GM23248 (cell line): ENCODE results near the gene SEZ6.

Experiments used
- EZH2 ChIP-seq: fragments of 200-600 bp; sonication (generic); IDR thresholded peaks from 2 replicates; pipeline ENCODE4 v1.6.1; 2018; ENCODE audit warnings: antibody characterized with exemption, mild to moderate bottlenecking; ENCODE audit not compliant: insufficient read depth, poor library complexity, severe bottlenecking
- EZH2phosphoT487 ChIP-seq: fragments of 200-600 bp; sonication (generic); IDR thresholded peaks from 2 replicates; pipeline ENCODE4 v1.6.1; 2018; ENCODE audit warnings: antibody characterized with exemption, moderate library complexity, mild to moderate bottlenecking, low read depth; ENCODE audit not compliant: insufficient read depth

GRCh38 chr17:29021226-29021625 lies 15.4 kb upstream of the SEZ6 start:
- TF ChIP-seq EZH2 (no peak), EZH2phosphoT487 (no peak)
